22Rv1 (cell line): ENCODE measurements around the gene ZAR1L.

Experiments
- CTCF ChIP-seq: fragments of 450-650 bp; IDR thresholded peaks from 2 replicates; pipeline ENCODE4 v1.5.1; 2017; ENCODE audit warnings: mild to moderate bottlenecking
- ZFX ChIP-seq: fragments of 450-650 bp; IDR thresholded peaks from 2 replicates; pipeline ENCODE4 v1.6.1; 2017; ENCODE audit warnings: antibody characterized with exemption, borderline replicate concordance

GRCh38 chr13:32323912-32324311 is 8.7 kb upstream of the ZAR1L start:
- TF ChIP-seq CTCF (no peak), ZFX (no peak)
